Gastroesophageal sphincter (tissue), 3 donors: ENCODE results near the gene GPR63.

Experiments
- POLR2AphosphoS5 ChIP-seq: sonication (generic); formaldehyde crosslinking; IDR thresholded peaks from one replicate; pipeline ENCODE4 v1.6.1; 2017; ENCODE audit warnings: antibody characterized with exemption
- TF ChIP-seq, protein P1 (sequence below), 4 experiments: fragments of 200-600 bp in 2 of 4; fragments of 450-650 bp in 2 of 4; sonication (generic) in 1 of 4; IDR thresholded peaks; one replicate each; pipeline ENCODE4 v1.5.1; 2017 to 2019; ENCODE audit warnings: antibody characterized with exemption in 4 of 4, mild to moderate bottlenecking in 2 of 4, moderate library complexity in 2 of 4

DNA sequence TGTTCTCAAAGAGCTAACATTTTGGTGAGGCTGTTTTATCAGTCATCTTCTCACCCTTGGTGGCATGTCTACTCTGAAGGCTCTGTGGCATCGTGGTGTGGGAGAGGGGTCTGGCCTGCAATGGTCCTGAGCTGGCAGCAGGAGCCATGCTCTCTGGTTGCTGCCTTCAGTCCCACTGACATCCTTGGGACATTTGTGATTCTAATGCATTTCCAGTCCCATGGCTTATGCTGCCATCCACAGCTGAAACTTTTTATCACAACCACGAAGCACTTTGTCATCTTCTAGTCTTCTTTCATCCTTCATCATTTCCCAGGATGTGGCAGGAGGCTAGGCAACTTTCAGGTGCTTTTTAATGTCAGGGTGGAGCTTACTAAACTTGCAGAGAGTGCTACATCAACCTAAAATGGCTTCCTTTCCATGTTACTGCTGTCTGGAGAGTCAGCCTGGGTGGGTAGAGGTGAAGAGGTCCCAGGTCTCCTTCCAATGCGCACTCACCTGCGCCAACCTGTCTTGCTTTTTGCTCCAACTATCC, 77.1 kb downstream of the GPR63 start:
- TF ChIP-seq, protein P1, sequence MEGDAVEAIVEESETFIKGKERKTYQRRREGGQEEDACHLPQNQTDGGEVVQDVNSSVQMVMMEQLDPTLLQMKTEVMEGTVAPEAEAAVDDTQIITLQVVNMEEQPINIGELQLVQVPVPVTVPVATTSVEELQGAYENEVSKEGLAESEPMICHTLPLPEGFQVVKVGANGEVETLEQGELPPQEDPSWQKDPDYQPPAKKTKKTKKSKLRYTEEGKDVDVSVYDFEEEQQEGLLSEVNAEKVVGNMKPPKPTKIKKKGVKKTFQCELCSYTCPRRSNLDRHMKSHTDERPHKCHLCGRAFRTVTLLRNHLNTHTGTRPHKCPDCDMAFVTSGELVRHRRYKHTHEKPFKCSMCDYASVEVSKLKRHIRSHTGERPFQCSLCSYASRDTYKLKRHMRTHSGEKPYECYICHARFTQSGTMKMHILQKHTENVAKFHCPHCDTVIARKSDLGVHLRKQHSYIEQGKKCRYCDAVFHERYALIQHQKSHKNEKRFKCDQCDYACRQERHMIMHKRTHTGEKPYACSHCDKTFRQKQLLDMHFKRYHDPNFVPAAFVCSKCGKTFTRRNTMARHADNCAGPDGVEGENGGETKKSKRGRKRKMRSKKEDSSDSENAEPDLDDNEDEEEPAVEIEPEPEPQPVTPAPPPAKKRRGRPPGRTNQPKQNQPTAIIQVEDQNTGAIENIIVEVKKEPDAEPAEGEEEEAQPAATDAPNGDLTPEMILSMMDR (IDR thresholded peaks at IDR 0.05): no peak
- no peak for TF ChIP-seq POLR2AphosphoS5
